Lower leg skin (tissue), 4 donors: ENCODE measurements around the gene OR3A2. TPM values are rescaled to one million over a fixed set of nuclear protein-coding genes. Genes with fewer than 3 reads are reported as not detected.
"Not testable (repeated sequence)": the region's sequence is repeated elsewhere in the genome, so short reads cannot be mapped to it uniquely, and the experiment has no call there.

ENCODE experiments used
- DNase-seq, 2 donors: peaks; one replicate each; pipeline ENCODE4 v3.0.0-alpha.2; 2019; ENCODE audit warnings: low spot score in 2 of 2
- H3K4me3 ChIP-seq: fragments of 200-600 bp; sonication (generic); 2 replicates; pipeline ENCODE4 v1.5.1; 2017; ENCODE audit warnings: mild to moderate bottlenecking, low read depth; ENCODE audit not compliant: poor library complexity, severe bottlenecking
- CTCF ChIP-seq, 3 donors: fragments of 450-650 bp; IDR thresholded peaks; one replicate each; pipeline ENCODE4 v1.5.1; 2016; ENCODE audit warnings: antibody characterized with exemption in 3 of 3, mild to moderate bottlenecking in 3 of 3, moderate library complexity in 2 of 3
- POLR2A ChIP-seq, 2 donors: fragments of 450-650 bp; IDR thresholded peaks; one replicate each; pipeline ENCODE4 v1.6.1; 2016 to 2017; ENCODE audit warnings: antibody characterized with exemption in 2 of 2, mild to moderate bottlenecking in 1 of 2, moderate library complexity in 1 of 2
- WGBS, 2 donors: methylation state at CpG; one replicate each; pipeline ENCODE4 v1.1.5; 2018; 5-methylcytosine and 5-hydroxymethylcytosine counted together
- intact Hi-C: fragments of 100-400 bp; cut with DNase I; formaldehyde crosslinking; loops from one replicate; pipeline ENCODE4 v1.15.0; 2023; ENCODE audit warnings: low total_unique reads
- total RNA-seq, 4 donors: library from RNA; depleted of rRNA; stranded (reverse); fragments of >200 nt; gene quantifications; one replicate each; pipeline ENCODE4 v1.1.0, GENCODE V29; 2016

The OR3A2 gene
- total RNA-seq, 4 donors from 2014 or later = 1.0 TPM; not detected in 3

GRCh38 chr17:3381957-3382356, 4.2 kb downstream of the OR3A2 start:
- intact Hi-C loops = no loop called here
- TF ChIP-seq CTCF (IDR thresholded peaks at IDR 0.05) = no peak
- no peak for TF ChIP-seq POLR2A (IDR thresholded peaks at IDR 0.05)
- DNase-seq = no peak
- WGBS, 2 donors = 66 to 67% methylated on average over 5 of the region's 5 CpGs
- no peak overlapping the region for H3K4me3 ChIP-seq

GRCh38 chr17:3378321-3378720, 7.8 kb downstream of the OR3A2 start:
- TF ChIP-seq CTCF (IDR thresholded peaks at IDR 0.05) (no peak), POLR2A (IDR thresholded peaks at IDR 0.05) (no peak)
- WGBS, 2 donors = 74 to 78% methylated on average over 6 to 8 of the region's 8 CpGs
- intact Hi-C loops = no loop called here
- no peak for DNase-seq
- H3K4me3 ChIP-seq = no peak overlapping the region

- WGBS, 2 donors = no CpG with 5 or more reads among the region's 31 CpGs
- intact Hi-C loops, DNase-seq, H3K4me3 ChIP-seq: not testable (repeated sequence)
Measured at GRCh38 chr17:3371167-3371566, 14.9 kb downstream of the OR3A2 start.

- H3K4me3 ChIP-seq, DNase-seq, intact Hi-C loops: not testable (repeated sequence)
- WGBS, 2 donors = 83 to 93% methylated on average over 11 to 12 of the region's 12 CpGs
Measured at GRCh38 chr17:3342782-3343181, 43.3 kb downstream of the OR3A2 start.

GRCh38 chr17:3335876-3336275, 50.2 kb downstream of the OR3A2 start:
- intact Hi-C loops = no loop called here
- TF ChIP-seq POLR2A (IDR thresholded peaks at IDR 0.05) (no peak), CTCF (IDR thresholded peaks at IDR 0.05) (no peak)
- no peak overlapping the region for H3K4me3 ChIP-seq
- DNase-seq = no peak
- 30 to 32% methylated on average over 4 of the region's 4 CpGs for WGBS, 2 donors

GRCh38 chr17:3318336-3318735, 67.8 kb downstream of the OR3A2 start:
- DNase-seq = no peak

More at GRCh38 chr17:3318336-3318735, 67.8 kb downstream of the OR3A2 start:
- intact Hi-C loops = no loop called here
- whole genome bisulfite sequencing, 2 donors = 66 to 80% methylated on average over 5 of the region's 5 CpGs
- no peak for TF ChIP-seq POLR2A (IDR thresholded peaks at IDR 0.05)
- TF ChIP-seq CTCF (IDR thresholded peaks at IDR 0.05) = no peak
- no peak overlapping the region for H3K4me3 ChIP-seq
